ENCODE data around the gene DTHD1.

GRCh38 chr4:36320117-36320896, 38.9 kb downstream of the DTHD1 start:
- no peak for TF ChIP-seq POLR2AphosphoS5 (IDR thresholded peaks at IDR 0.05; ENCODE audit: low read depth, low read length)
- TF ChIP-seq SIN3A (IDR thresholded peaks at IDR 0.05; ENCODE audit: borderline replicate concordance, insufficient read depth, low read length): no peak
- no peak for TF ChIP-seq REST (IDR thresholded peaks at IDR 0.05; ENCODE audit: insufficient read depth in 1 of 2, low read depth in 2 of 2, low read length in 2 of 2)
- TF ChIP-seq TAF1 (IDR thresholded peaks at IDR 0.05; ENCODE audit: borderline replicate concordance, insufficient read depth, low read length): no peak
- TF ChIP-seq FOXP2 (optimal IDR thresholded peaks at IDR 0.05; ENCODE audit: borderline replicate concordance, extremely low read depth, extremely low read length, insufficient read depth): no peak

Measured in PFSK-1 (cell line).